Measurements from ENCODE around the gene SGCE. TPM values are rescaled to one million over a fixed set of nuclear protein-coding genes. Genes with fewer than 3 reads are reported as not detected.

Gene SGCE
- total and polyA plus RNA-seq, 2 experiments from 2014 or later: 46.1 to 54.8 TPM

- Histone ChIP-seq H3K27me3 (ENCODE audit: insufficient read depth) (peaks cover 4% of the 10 kb centered on the region), H3K36me3 (ENCODE audit: insufficient read depth) (no peaks in the 10 kb centered on the region), H3K9me2 (ENCODE audit: insufficient read depth) (no peaks in the 10 kb centered on the region), H3K4me2 (peak overlapping the region; percentile 18), H4K20me1 (replicated peaks; ENCODE audit: insufficient read depth) (no peaks in the 10 kb centered on the region), H2AFZ (no peak overlapping the region), H3K27ac (ENCODE audit: low read depth) (no peak overlapping the region), H3K4me1 (ENCODE audit: insufficient read depth) (peaks cover 50% of the 10 kb centered on the region), H3F3A (replicated peaks; ENCODE audit: low read depth) (no peaks in the 10 kb centered on the region), H3K79me2 (replicated peaks; ENCODE audit: insufficient read depth) (peaks cover 36% of the 10 kb centered on the region), H3K4me3 (peak overlapping the region; percentile 14)
- TF ChIP-seq NANOG (IDR thresholded peaks at IDR 0.05; ENCODE audit: borderline replicate concordance) (0 out of 2 replicates have a peak, but pooled peaks have one; percentile 17), ZNF331 (CRISPR knock-in tag; IDR thresholded peaks at IDR 0.05; ENCODE audit: low read depth) (no peak), CTCF (conservative IDR thresholded peaks at IDR 0.05; ENCODE audit: low read depth in 2 of 2) (no peak), EZH2phosphoT487 (IDR thresholded peaks at IDR 0.05; ENCODE audit: unreplicated experiment) (no peak)
- ATAC-seq (no peak), DNase-seq (ENCODE audit: low spot score) (no peak)
- 0 out of 2 replicates have a peak overlapping the region, but pooled peaks have one; percentile 46 for H3K27ac Mint-ChIP-seq
- no peaks in the 10 kb centered on the region for H3K27me3 Mint-ChIP-seq (ENCODE audit: insufficient read depth, low read depth, poor library complexity)
- no peaks in the 10 kb centered on the region for H3K9me3 Mint-ChIP-seq
- peaks cover 46% of the 10 kb centered on the region for H3K4me1 Mint-ChIP-seq
- H3K4me3 Mint-ChIP-seq: peak overlapping the region; percentile 45; the same call in 2 of the 3 replicates
- no peaks in the 10 kb centered on the region for H3K36me3 Mint-ChIP-seq (ENCODE audit: low read depth)
Observed at GRCh38 chr7:94648731-94649130, 7.2 kb downstream of the SGCE start.

- Mint-ChIP-seq H3K4me3 (peak overlapping the region; percentile 2; the same call in 2 of the 3 replicates), H3K9me3 (no peaks in the 10 kb centered on the region), H3K36me3 (ENCODE audit: low read depth) (no peaks in the 10 kb centered on the region), H3K27me3 (ENCODE audit: insufficient read depth, low read depth, poor library complexity) (no peaks in the 10 kb centered on the region), H3K27ac (peak overlapping the region; percentile 2; the same call in 1 of the 2 replicates), H3K4me1 (peaks cover 54% of the 10 kb centered on the region)
- peaks cover 26% of the 10 kb centered on the region for H3K79me2 ChIP-seq (replicated peaks; ENCODE audit: insufficient read depth)
- no peaks in the 10 kb centered on the region for H3K27me3 ChIP-seq (ENCODE audit: insufficient read depth)
- peaks cover 58% of the 10 kb centered on the region for H3K4me1 ChIP-seq (ENCODE audit: insufficient read depth)
- no peaks in the 10 kb centered on the region for H3F3A ChIP-seq (replicated peaks; ENCODE audit: low read depth)
- H3K36me3 ChIP-seq (ENCODE audit: insufficient read depth): no peaks in the 10 kb centered on the region
- H3K4me2 ChIP-seq: peak overlapping the region; percentile 72
- no peak overlapping the region for H3K27ac ChIP-seq (ENCODE audit: low read depth)
- no peak overlapping the region for H2AFZ ChIP-seq
- H3K4me3 ChIP-seq: peak overlapping the region; percentile 21; the same call in 1 of the 2 replicates
- H3K9me2 ChIP-seq (ENCODE audit: insufficient read depth): no peaks in the 10 kb centered on the region
- ATAC-seq (peak; percentile 62), DNase-seq (ENCODE audit: low spot score) (peak; percentile 47)
- H4K20me1 ChIP-seq (replicated peaks; ENCODE audit: insufficient read depth): no peaks in the 10 kb centered on the region
- peak; percentile 63; the same call in 1 of the 2 replicates for TF ChIP-seq NANOG (IDR thresholded peaks at IDR 0.05; ENCODE audit: borderline replicate concordance)
- no peak for TF ChIP-seq ZNF114 (CRISPR knock-in tag; IDR thresholded peaks at IDR 0.05)
Observed at GRCh38 chr7:94647295-94647694, 8.6 kb downstream of the SGCE start.

GRCh38 chr7:94643771-94644545, 12.0 kb downstream of the SGCE start:
- no peaks in the 10 kb centered on the region for H3K36me3 ChIP-seq (ENCODE audit: insufficient read depth)
- H3K36me3 Mint-ChIP-seq (ENCODE audit: low read depth): no peaks in the 10 kb centered on the region
- no peaks in the 10 kb centered on the region for H3K27me3 ChIP-seq (ENCODE audit: insufficient read depth)
- H3K27ac Mint-ChIP-seq: no peak overlapping the region; the same call in 1 of the 2 replicates
- H3K4me2 ChIP-seq: no peak overlapping the region
- H2AFZ ChIP-seq: no peak overlapping the region
- H3K9me2 ChIP-seq (ENCODE audit: insufficient read depth): no peaks in the 10 kb centered on the region
- no peak overlapping the region for H3K27ac ChIP-seq (ENCODE audit: low read depth)
- peaks cover 47% of the 10 kb centered on the region for H3K4me1 Mint-ChIP-seq
- DNase-seq (ENCODE audit: low spot score): no peak
- H3K4me3 Mint-ChIP-seq: no peak overlapping the region
- H3K4me3 ChIP-seq: no peak overlapping the region
- no peak for ATAC-seq
- H3K79me2 ChIP-seq (replicated peaks; ENCODE audit: insufficient read depth): peaks cover 19% of the 10 kb centered on the region
- no peaks in the 10 kb centered on the region for H4K20me1 ChIP-seq (replicated peaks; ENCODE audit: insufficient read depth)
- H3K9me3 Mint-ChIP-seq: no peaks in the 10 kb centered on the region
- H3K4me1 ChIP-seq (ENCODE audit: insufficient read depth): peaks cover 57% of the 10 kb centered on the region
- no peaks in the 10 kb centered on the region for H3F3A ChIP-seq (replicated peaks; ENCODE audit: low read depth)
- no peaks in the 10 kb centered on the region for H3K27me3 Mint-ChIP-seq (ENCODE audit: insufficient read depth, low read depth, poor library complexity)
- TF ChIP-seq ZNF331 (CRISPR knock-in tag; IDR thresholded peaks at IDR 0.05; ENCODE audit: low read depth) (no peak), REST (IDR thresholded peaks at IDR 0.05; ENCODE audit: unreplicated experiment) (no peak), ZNF114 (CRISPR knock-in tag; IDR thresholded peaks at IDR 0.05) (no peak), ETS1 (IDR thresholded peaks at IDR 0.05) (no peak), CTCF (conservative IDR thresholded peaks at IDR 0.05; ENCODE audit: low read depth in 2 of 2) (no peak), POLR2AphosphoS5 (IDR thresholded peaks at IDR 0.05; ENCODE audit: low read depth) (no peak)

Data from GM23338 (cell line).